Hepatocyte (in vitro differentiated cells): ENCODE measurements around the gene TGFBR3L.

ENCODE experiments used
- CTCF ChIP-seq: fragments of 200-600 bp; sonication (generic); IDR thresholded peaks from 2 replicates; pipeline ENCODE4 v1.5.1; 2016; ENCODE audit warnings: antibody characterized with exemption, mild to moderate bottlenecking; ENCODE audit not compliant: poor library complexity
- EZH2 ChIP-seq: fragments of 200-600 bp; sonication (generic); IDR thresholded peaks from 2 replicates; pipeline ENCODE4 v1.6.1; 2016; ENCODE audit warnings: antibody characterized with exemption, mild to moderate bottlenecking, borderline replicate concordance
- EZH2phosphoT487 ChIP-seq: fragments of 200-600 bp; sonication (generic); IDR thresholded peaks from one replicate; pipeline ENCODE4 v1.6.1; 2018; ENCODE audit warnings: antibody characterized with exemption, mild to moderate bottlenecking, low read depth, moderate library complexity; ENCODE audit not compliant: unreplicated experiment, severe bottlenecking

GRCh38 chr19:7908078-7908699 is 6.4 kb upstream of the TGFBR3L start:
- TF ChIP-seq CTCF (no peak), EZH2phosphoT487 (no peak), EZH2 (no peak)
